Astrocyte (in vitro differentiated cells and primary cell): ENCODE measurements around the gene PYGM. TPM values are rescaled to one million over a fixed set of nuclear protein-coding genes. Genes with fewer than 3 reads are reported as not detected.

Experiments used
- DNase-seq: peaks from one replicate; pipeline ENCODE4 v3.0.0-alpha.2; 2010; ENCODE audit warnings: low read depth
- FAIRE-seq: peaks from 2 replicates; lab custom pipeline; 2011; peaks lifted over from hg19 to GRCh38; lab: Jason Lieb, UNC
- H2AFZ ChIP-seq: 2 replicates; pipeline ENCODE4 v1.6.0; 2012; ENCODE audit warnings: low read depth, low read length, inconsistent platforms
- H3K27ac ChIP-seq: 2 replicates; pipeline ENCODE4 v1.5.1; 2011; ENCODE audit warnings: low read depth, low read length, inconsistent platforms
- H3K27me3 ChIP-seq: 2 replicates; pipeline ENCODE4 v1.6.0; 2011; ENCODE audit warnings: low read length, inconsistent platforms; ENCODE audit not compliant: insufficient read depth
- H3K36me3 ChIP-seq: 2 replicates; pipeline ENCODE4 v1.5.1; 2011; ENCODE audit warnings: low read length, inconsistent platforms; ENCODE audit not compliant: insufficient read depth
- H3K4me1 ChIP-seq: 2 replicates; pipeline ENCODE4 v1.5.1; 2011; ENCODE audit warnings: low read length, inconsistent platforms; ENCODE audit not compliant: insufficient read depth
- H3K4me2 ChIP-seq: 2 replicates; pipeline ENCODE4 v1.6.0; 2012; ENCODE audit warnings: low read length, inconsistent platforms
- H3K4me3 ChIP-seq: 2 replicates; pipeline ENCODE4 v1.5.1; 2011; ENCODE audit warnings: low read depth, mild to moderate bottlenecking, low read length, inconsistent platforms; ENCODE audit not compliant: insufficient read depth
- H3K79me2 ChIP-seq: 2 replicates; pipeline ENCODE4 v1.6.0; 2012; ENCODE audit warnings: mild to moderate bottlenecking, low read length, inconsistent platforms; ENCODE audit not compliant: insufficient read depth
- H3K9ac ChIP-seq: 2 replicates; pipeline ENCODE4 v1.6.0; 2012; ENCODE audit warnings: mild to moderate bottlenecking, low read length, inconsistent platforms
- H3K9me3 ChIP-seq: 2 replicates; pipeline ENCODE4 v1.5.1; 2012; ENCODE audit warnings: low read depth, mild to moderate bottlenecking, low read length, inconsistent platforms; ENCODE audit not compliant: insufficient read depth
- H4K20me1 ChIP-seq: 2 replicates; pipeline ENCODE4 v1.6.0; 2012; ENCODE audit warnings: low read length, inconsistent platforms; ENCODE audit not compliant: insufficient read depth
- H3K27ac Mint-ChIP-seq: one replicate; pipeline ENCODE4 v1.8.0; 2021; ENCODE audit warnings: mild to moderate bottlenecking, mixed read lengths; ENCODE audit not compliant: unreplicated experiment
- H3K27me3 Mint-ChIP-seq: one replicate; pipeline ENCODE4 v1.8.0; 2021; ENCODE audit warnings: low read depth, mixed read lengths; ENCODE audit not compliant: unreplicated experiment
- H3K36me3 Mint-ChIP-seq: one replicate; pipeline ENCODE4 v1.8.0; 2021; ENCODE audit warnings: low read depth, mixed read lengths; ENCODE audit not compliant: unreplicated experiment
- H3K4me1 Mint-ChIP-seq: one replicate; pipeline ENCODE4 v1.8.0; 2021; ENCODE audit warnings: low read depth, mixed read lengths; ENCODE audit not compliant: unreplicated experiment
- H3K4me3 Mint-ChIP-seq: one replicate; pipeline ENCODE4 v1.8.0; 2021; ENCODE audit warnings: mild to moderate bottlenecking, moderate library complexity, mixed read lengths; ENCODE audit not compliant: unreplicated experiment
- H3K9me3 Mint-ChIP-seq: one replicate; pipeline ENCODE4 v1.8.0; 2021; ENCODE audit warnings: mild to moderate bottlenecking, mixed read lengths; ENCODE audit not compliant: unreplicated experiment
- CTCF ChIP-seq: IDR thresholded peaks from 2 replicates; pipeline ENCODE4 v1.5.1; 2011; ENCODE audit warnings: low read depth, mild to moderate bottlenecking, inconsistent platforms, low read length, moderate library complexity; ENCODE audit not compliant: insufficient read depth
- EZH2 ChIP-seq: IDR thresholded peaks from 2 replicates; pipeline ENCODE4 v1.6.1; 2012; ENCODE audit warnings: mild to moderate bottlenecking, low read length, inconsistent platforms; ENCODE audit not compliant: insufficient read depth
- total RNA-seq: library from RNA; stranded (reverse); gene quantifications from 2 replicates; pipeline ENCODE4 v1.2.1, GENCODE V29; 2021

Gene PYGM
- total RNA-seq, 1 donor from 2014 or later, result 0.68 TPM

GRCh38 chr11:64723907-64724862 lies 35.6 kb downstream of the PYGM start:
- Histone ChIP-seq H2AFZ (no peak overlapping the region), H3K4me3 (no peak overlapping the region), H3K27me3 (peaks cover 37% of the 10 kb centered on the region), H3K4me2 (no peak overlapping the region), H4K20me1 (no peaks in the 10 kb centered on the region), H3K27ac (no peak overlapping the region), H3K4me1 (peaks cover 3% of the 10 kb centered on the region), H3K36me3 (no peaks in the 10 kb centered on the region), H3K79me2 (no peaks in the 10 kb centered on the region), H3K9me3 (no peaks in the 10 kb centered on the region), H3K9ac (no peak overlapping the region)
- no peaks in the 10 kb centered on the region for H3K36me3 Mint-ChIP-seq
- no peaks in the 10 kb centered on the region for H3K9me3 Mint-ChIP-seq
- no peak for FAIRE-seq
- H3K4me1 Mint-ChIP-seq, result no peaks in the 10 kb centered on the region
- DNase-seq, result no peak
- H3K4me3 Mint-ChIP-seq, result peak overlapping the region; percentile 72
- peaks cover 56% of the 10 kb centered on the region for H3K27me3 Mint-ChIP-seq
- no peak for TF ChIP-seq CTCF
- TF ChIP-seq EZH2, result no peak
- no peak overlapping the region for H3K27ac Mint-ChIP-seq

DNA sequence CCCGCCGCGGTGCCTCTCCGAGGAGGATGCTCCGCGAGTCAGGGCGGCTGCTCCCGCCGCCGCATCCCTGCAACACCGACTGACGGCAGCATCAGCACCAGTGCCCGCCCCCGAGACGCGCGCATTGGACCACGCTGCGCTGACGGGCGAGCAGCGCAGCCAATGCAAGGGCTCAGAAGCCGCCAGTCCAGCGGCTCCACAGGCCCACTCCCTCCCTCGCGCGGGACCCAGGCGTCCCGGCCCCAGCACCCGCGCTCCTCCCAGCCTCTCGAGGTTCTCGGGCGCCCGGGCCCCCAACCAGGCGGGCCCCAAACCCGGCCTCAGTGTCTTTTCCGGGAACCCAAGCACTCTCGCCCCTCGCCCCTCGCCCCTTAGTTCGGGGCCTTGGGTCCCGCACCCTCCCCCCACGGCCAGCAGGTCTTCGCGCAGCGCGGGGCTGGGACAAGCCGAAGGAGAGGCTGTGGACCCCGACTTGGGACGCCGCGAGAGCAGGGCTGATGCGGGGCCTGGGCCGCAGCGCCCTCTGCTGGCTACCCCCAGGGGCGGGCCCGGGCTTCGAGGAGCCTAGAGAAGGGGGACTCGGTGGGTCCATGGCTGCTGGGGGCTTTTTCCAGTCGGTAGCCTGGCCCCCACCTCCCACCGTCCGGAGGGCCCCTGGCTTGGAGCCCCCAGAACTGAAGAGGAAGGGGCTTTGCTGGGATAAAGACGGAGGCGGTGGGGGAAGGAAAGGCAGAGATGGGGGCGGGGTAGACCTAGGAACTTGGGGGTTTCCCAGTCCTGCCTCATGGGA lies 36.5 kb downstream of the PYGM start, which contains the start of gene NRXN2:
TSS of gene NRXN2 (minus strand) at position 81 of the 790 bp plus-strand sequence. CDS start 9,498 bp downstream, outside the sequence.
- H3K9ac ChIP-seq, result peak within 1 kb of the TSS; percentile 75
- no peaks in the 10 kb centered on the region for H3K79me2 ChIP-seq
- no peaks in the 10 kb centered on the region for H3K36me3 ChIP-seq
- Mint-ChIP-seq H3K9me3 (no peaks in the 10 kb centered on the region), H3K27ac (no peak within 1 kb of the TSS), H3K4me1 (no peaks in the 10 kb centered on the region), H3K4me3 (peak within 1 kb of the TSS; percentile 72), H3K27me3 (peaks cover 65% of the 10 kb centered on the region), H3K36me3 (no peaks in the 10 kb centered on the region)
- H2AFZ ChIP-seq, result peak within 1 kb of the TSS; percentile 85
- FAIRE-seq (no peak), DNase-seq (peak; percentile 53)
- no peaks in the 10 kb centered on the region for H3K9me3 ChIP-seq
- H3K27ac ChIP-seq, result no peak within 1 kb of the TSS
- peak within 1 kb of the TSS; percentile 94 for H3K4me2 ChIP-seq
- no peaks in the 10 kb centered on the region for H4K20me1 ChIP-seq
- peaks cover 37% of the 10 kb centered on the region for H3K27me3 ChIP-seq
- H3K4me1 ChIP-seq, result peaks cover 3% of the 10 kb centered on the region
- peak within 1 kb of the TSS; percentile 51 for H3K4me3 ChIP-seq
- no peak for TF ChIP-seq EZH2
- TF ChIP-seq CTCF, result peak; percentile 47
